Thymus (tissue), 11 donors: ENCODE results near the gene TMEM63A. TPM values are rescaled to one million over a fixed set of nuclear protein-coding genes. Genes with fewer than 3 reads are reported as not detected.

Source experiments
- DNase-seq, 9 donors: peaks; one replicate each; pipeline ENCODE4 v3.0.0-alpha.2; 2013; ENCODE audit warnings: low spot score in 9 of 9, low read depth in 6 of 9, missing footprints in 1 of 9
- H3K27ac ChIP-seq, 2 donors: one replicate each; pipeline ENCODE4 v1.5.1; 2013; ENCODE audit warnings: control low read depth in 1 of 2, low read depth in 1 of 2, low read length in 1 of 2, mild to moderate bottlenecking in 1 of 2, moderate library complexity in 1 of 2
- H3K27me3 ChIP-seq, 2 donors: one replicate each; pipeline ENCODE4 v1.5.1; 2013; ENCODE audit warnings: low read length in 1 of 2; ENCODE audit not compliant: control insufficient read depth in 2 of 2, insufficient read depth in 1 of 2
- H3K36me3 ChIP-seq, 2 donors: one replicate each; pipeline ENCODE4 v1.5.1; 2013; ENCODE audit warnings: low read length in 1 of 2, mild to moderate bottlenecking in 1 of 2, moderate library complexity in 1 of 2; ENCODE audit not compliant: control insufficient read depth in 2 of 2, insufficient read depth in 2 of 2
- H3K4me1 ChIP-seq, 2 donors: one replicate each; pipeline ENCODE4 v1.5.1; 2013; ENCODE audit warnings: low read length in 2 of 2; ENCODE audit not compliant: control insufficient read depth in 2 of 2, insufficient read depth in 2 of 2
- H3K4me3 ChIP-seq, 2 donors: one replicate each; pipeline ENCODE4 v1.5.1; 2013; ENCODE audit warnings: low read length in 2 of 2, control low read depth in 1 of 2, mild to moderate bottlenecking in 1 of 2
- H3K9me3 ChIP-seq, 2 donors: one replicate each; pipeline ENCODE4 v1.5.1; 2013; ENCODE audit warnings: low read length in 1 of 2, mild to moderate bottlenecking in 1 of 2; ENCODE audit not compliant: control insufficient read depth in 2 of 2, insufficient read depth in 1 of 2
- WGBS: extraction: QIAGEN DNeasy Blood & Tissue Kit; methylation state at CpG from one replicate; pipeline ENCODE4 v1.1.7; 2013; 5-methylcytosine and 5-hydroxymethylcytosine counted together
- polyA plus RNA-seq: library from polyadenylated mRNA; stranded (reverse); fragments of 200-250 nt; gene quantifications from one replicate; pipeline ENCODE4 v1.2.3, GENCODE V29; 2013
- total RNA-seq: library from RNA; stranded (reverse); fragments of 120-200 nt; gene quantifications from one replicate; pipeline ENCODE4 v1.2.4, GENCODE V29; 2013
- donor health status: healthy.

TMEM63A gene
- total and polyA plus RNA-seq, 2 donors = 19.8 to 38.8 TPM

DNA sequence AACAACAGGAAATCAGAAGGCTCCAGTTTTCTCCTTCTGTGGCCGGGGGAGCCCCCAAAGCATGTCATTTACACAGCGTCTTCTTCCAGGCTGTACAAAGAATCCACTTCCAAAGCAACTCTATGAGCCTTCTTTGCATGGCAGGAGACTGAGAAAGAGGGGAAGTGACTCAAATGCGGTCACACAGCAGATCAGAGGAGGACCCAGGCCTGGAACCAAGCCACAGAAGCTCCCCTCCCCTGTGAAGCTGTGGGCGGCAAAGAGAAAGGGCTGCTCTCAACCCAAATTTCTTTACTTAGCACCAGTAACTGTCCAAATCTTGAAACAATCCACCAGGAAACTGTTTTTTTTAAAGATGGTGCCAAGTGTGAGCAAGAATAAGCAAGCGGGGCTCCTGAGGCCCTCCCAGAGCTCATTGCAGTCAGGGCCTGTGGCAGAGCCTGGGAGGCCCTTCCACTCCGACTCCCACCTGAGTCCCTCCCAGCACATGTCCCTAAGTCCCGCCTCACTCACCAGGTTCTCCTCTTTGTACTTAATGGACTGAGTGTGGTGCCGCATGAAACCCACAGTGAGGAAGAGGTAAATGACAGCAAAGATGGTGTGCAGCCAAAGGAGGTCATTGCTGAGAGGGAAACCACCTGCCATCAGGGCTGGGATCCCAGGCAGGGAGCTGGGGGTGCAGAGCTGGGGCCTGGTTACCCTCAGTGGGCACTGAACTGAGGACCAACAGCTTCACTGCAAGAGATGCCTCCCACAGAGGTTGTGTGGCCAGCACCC, 15.9 kb downstream of the TMEM63A start:
- H3K9me3 ChIP-seq = no peaks in the 10 kb centered on the region
- H3K36me3 ChIP-seq = peaks cover 75 to 91% of the 10 kb centered on the region in 2 donors
- DNase-seq = peak in 2 of 9 donors; percentile 50 to 71
- H3K4me3 ChIP-seq = no peak overlapping the region
- peaks cover 16 to 23% of the 10 kb centered on the region in 2 donors for H3K4me1 ChIP-seq
- no peaks in the 10 kb centered on the region for H3K27me3 ChIP-seq
- H3K27ac ChIP-seq = peak overlapping the region; percentile 59 to 76
- 43% methylated on average over 8 of the region's 8 CpGs for WGBS

DNA sequence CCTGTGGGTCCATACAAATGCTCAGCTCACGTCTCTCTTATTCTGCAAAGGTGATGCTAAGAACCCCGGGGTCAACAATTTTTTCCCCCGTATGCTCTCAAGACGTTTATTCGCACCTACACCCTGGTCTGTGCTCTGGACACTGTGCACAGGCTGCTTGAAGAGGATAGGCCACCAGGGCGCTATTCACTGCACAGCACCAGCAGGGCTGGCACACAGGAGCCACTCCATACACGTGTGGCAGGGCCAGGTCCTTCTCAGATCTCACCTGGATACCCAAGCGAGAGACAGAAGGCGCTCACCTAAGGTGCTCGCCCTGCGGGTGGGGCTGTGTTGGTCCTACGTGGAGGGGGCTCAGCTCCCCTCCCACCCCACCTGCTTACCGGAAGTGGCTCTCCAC, 16.7 kb downstream of the TMEM63A start:
- Histone ChIP-seq H3K27me3 (no peaks in the 10 kb centered on the region), H3K27ac (peak overlapping the region; percentile 59 to 76), H3K9me3 (no peaks in the 10 kb centered on the region), H3K4me3 (no peak overlapping the region), H3K4me1 (peaks cover 16 to 23% of the 10 kb centered on the region in 2 donors), H3K36me3 (peaks cover 75 to 91% of the 10 kb centered on the region in 2 donors)
- no peak for DNase-seq
- WGBS = 81% methylated on average over 13 of the region's 13 CpGs

DNA sequence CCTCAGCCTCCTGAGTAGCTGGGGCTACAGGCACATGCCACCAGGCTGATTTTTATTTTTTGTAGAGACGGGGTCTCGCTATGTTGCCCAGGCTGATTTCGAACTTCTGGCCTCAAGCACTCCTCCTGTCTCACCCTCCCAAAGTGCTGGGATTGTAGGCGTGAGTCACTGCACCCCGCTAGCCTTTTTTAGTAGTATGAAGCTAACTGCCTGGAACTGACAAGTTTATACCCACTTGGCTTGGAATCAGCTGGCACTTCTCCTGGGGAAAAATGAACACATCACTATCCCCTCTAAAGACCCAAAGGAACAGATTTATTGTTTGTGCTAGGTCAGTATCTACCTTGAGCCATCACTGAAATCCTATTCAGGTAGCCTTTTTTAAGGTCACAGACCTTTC, 19.0 kb downstream of the TMEM63A start:
- Histone ChIP-seq H3K27ac (no peak overlapping the region), H3K36me3 (peaks cover 77 to 95% of the 10 kb centered on the region in 2 donors), H3K27me3 (no peaks in the 10 kb centered on the region), H3K4me3 (no peak overlapping the region), H3K9me3 (no peaks in the 10 kb centered on the region), H3K4me1 (peaks cover 16 to 23% of the 10 kb centered on the region in 2 donors)
- 97% methylated on average over 5 of the region's 5 CpGs for WGBS
- DNase-seq = no peak

DNA sequence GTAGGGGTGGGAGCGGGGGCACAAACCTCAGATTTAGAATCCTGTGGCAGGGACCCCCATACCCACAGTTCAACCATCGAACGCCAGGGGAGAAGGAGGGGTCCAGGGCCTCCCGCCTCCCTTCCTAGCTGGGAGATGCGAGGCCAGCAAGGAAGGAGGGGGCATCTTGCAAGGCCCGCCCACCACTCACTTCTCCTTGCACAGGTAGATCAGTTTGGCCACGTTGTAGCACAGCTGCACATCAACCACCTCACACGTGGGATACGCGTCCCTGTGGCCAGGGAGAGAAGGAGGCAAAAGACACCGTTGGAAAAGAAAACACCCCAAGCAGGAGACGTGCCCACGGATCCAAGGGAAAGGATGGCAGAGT, 19.6 kb downstream of the TMEM63A start:
- Histone ChIP-seq H3K9me3 (no peaks in the 10 kb centered on the region), H3K27ac (no peak overlapping the region), H3K36me3 (peaks cover 72 to 94% of the 10 kb centered on the region in 2 donors), H3K27me3 (no peaks in the 10 kb centered on the region), H3K4me3 (no peak overlapping the region), H3K4me1 (peaks cover 16 to 23% of the 10 kb centered on the region in 2 donors)
- no peak for DNase-seq
- 97% methylated on average over 13 of the region's 13 CpGs for WGBS

DNA sequence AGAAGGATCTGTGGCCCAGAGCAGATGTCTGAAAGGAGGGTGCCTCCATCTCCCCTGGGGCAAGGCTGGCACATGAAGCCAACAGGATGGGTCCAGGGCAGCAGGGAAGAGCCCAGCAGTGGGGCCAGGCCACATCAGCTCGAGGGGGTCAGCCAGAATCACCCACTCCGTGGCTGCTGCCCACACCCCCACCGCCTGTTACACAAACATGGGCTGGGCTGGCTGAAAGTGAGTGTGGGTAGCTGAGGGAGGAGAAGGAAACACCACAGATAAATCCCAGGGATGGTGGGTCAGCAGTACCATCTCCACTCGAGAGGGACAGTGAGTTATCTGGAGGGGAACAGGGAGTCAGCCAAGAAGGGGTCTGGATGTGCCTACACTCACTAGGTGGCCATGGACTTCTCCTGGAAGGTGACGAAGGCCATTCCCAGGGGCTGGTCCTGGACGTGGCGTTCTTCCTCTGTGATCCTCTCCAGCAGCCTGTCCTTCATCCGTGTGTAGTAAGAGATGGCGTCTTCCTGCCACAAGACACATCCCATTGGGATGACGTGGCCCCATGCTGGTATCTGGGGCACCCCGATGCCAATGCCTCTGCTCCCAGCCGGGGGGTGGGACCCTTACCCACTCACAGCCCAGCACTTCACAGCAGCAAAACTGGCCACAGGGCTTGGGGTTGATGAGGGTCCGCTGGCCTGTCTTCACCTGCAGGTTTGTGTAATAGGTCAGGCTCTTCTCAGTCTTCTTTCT, 20.2 kb downstream of the TMEM63A start:
- H3K4me3 ChIP-seq = no peak overlapping the region
- peaks cover 15 to 19% of the 10 kb centered on the region in 2 donors for H3K4me1 ChIP-seq
- no peak overlapping the region for H3K27ac ChIP-seq
- H3K27me3 ChIP-seq = no peaks in the 10 kb centered on the region
- no peak for DNase-seq
- no peaks in the 10 kb centered on the region for H3K9me3 ChIP-seq
- H3K36me3 ChIP-seq = peaks cover 71 to 91% of the 10 kb centered on the region in 2 donors
- WGBS = 98% methylated on average over 13 of the region's 13 CpGs

DNA sequence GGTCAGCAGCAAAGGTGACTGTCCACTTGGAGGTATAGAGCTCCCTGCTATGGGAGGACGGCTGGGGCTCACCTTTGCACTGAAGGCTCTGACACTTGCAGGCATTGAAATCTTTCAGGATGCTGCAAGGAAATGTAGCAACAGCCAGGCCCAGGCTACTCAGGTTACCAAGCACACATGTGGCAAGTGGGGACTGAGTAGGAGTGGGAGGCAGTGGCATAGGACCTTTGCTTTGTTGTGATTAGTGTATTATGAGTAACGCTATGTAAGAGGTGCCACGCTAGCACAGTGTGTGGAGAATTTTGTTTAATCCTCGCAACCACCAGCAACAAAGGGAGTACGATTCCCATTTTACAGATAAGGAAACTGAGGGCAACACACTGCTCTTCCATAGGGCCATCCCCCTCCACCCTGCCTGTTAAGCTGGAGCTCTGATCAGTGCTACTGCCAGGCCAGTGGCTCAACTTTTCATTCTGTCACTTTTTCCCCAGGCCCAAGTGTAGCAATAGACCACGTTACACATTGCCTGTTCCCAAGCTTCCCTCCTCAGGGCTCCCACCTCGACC, 21.2 kb downstream of the TMEM63A start:
- Histone ChIP-seq H3K4me1 (peaks cover 7 to 18% of the 10 kb centered on the region in 2 donors), H3K36me3 (peaks cover 73 to 89% of the 10 kb centered on the region in 2 donors), H3K27ac (no peak overlapping the region), H3K9me3 (no peaks in the 10 kb centered on the region), H3K4me3 (no peak overlapping the region), H3K27me3 (no peaks in the 10 kb centered on the region)
- WGBS = 98% methylated on average over 7 of the region's 7 CpGs
- DNase-seq = no peak

DNA sequence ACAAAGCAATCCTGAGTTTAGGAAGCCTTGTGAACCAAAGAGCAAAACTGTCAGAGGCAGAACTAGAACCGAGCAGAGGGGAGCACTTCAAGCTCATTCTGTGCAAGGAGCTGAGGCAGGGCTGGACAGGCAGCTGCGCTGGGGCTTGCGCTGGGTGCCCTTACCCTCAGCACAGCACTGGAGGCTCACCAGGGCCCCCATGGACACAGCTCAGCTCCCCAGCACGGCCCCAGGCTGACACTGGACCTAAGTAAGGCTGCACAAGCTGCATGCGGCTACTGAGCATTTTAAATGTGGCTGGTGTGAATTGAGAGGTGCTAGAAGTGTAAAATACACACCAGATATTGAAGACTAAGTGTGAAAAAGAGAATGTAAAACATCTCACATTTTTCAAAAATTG, 22.1 kb downstream of the TMEM63A start:
- no peak for DNase-seq
- WGBS = 98% methylated on average over 5 of the region's 5 CpGs
- peaks cover 0 to 18% of the 10 kb centered on the region in 2 donors for H3K4me1 ChIP-seq
- no peak overlapping the region for H3K27ac ChIP-seq
- H3K4me3 ChIP-seq = no peak overlapping the region
- peaks cover 68 to 88% of the 10 kb centered on the region in 2 donors for H3K36me3 ChIP-seq
- H3K27me3 ChIP-seq = no peaks in the 10 kb centered on the region
- no peaks in the 10 kb centered on the region for H3K9me3 ChIP-seq

DNA sequence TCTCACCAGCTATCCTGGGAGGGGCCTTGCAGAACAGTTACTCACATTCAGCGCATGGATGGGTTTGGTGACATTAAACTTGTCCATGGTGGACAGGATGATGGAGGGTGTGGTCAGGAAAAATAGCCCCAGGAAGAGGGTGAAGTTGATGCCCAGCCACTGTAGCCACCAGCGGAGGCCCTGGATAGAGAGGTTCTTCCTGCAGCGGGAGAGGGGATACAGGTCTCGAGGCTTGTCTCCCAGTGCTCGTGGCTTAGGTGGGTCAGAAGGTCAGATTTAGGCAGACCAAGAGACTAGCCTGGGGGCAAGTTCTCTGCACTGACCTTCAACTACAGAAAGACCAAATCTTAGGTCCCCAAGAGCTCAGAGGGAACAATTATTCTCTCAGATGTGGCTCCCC, 23.0 kb downstream of the TMEM63A start:
- no peaks in the 10 kb centered on the region for H3K9me3 ChIP-seq
- peaks cover 71 to 88% of the 10 kb centered on the region in 2 donors for H3K36me3 ChIP-seq
- H3K27me3 ChIP-seq = no peaks in the 10 kb centered on the region
- H3K4me3 ChIP-seq = no peak overlapping the region
- H3K27ac ChIP-seq = no peak overlapping the region
- DNase-seq = no peak
- WGBS = 99% methylated on average over 5 of the region's 5 CpGs
- H3K4me1 ChIP-seq = peaks cover 0 to 20% of the 10 kb centered on the region in 2 donors

DNA sequence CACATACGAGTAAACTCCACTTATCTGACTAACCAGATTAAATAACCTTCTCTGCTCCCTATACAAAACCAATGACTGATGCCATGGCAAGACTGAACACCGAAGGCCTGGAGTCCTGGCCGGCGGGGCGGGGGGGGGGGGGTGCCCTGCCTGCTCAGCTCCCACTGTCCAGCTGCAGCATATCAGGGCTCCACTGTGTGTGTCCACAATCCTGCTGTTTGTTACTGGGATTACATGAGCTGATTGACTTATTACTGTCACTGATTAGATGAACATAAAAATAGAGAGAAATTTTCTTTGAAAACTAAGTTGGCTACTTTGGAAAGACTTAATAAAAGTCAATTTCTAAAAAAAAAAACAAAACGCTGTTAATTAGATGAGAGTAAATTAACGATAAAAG, 24.9 kb downstream of the TMEM63A start:
- H3K4me3 ChIP-seq = no peak overlapping the region
- peaks cover 0 to 30% of the 10 kb centered on the region in 2 donors for H3K4me1 ChIP-seq
- 90% methylated on average over 7 of the region's 7 CpGs for WGBS
- DNase-seq = no peak
- H3K9me3 ChIP-seq = no peaks in the 10 kb centered on the region
- H3K36me3 ChIP-seq = peaks cover 72 to 90% of the 10 kb centered on the region in 2 donors
- H3K27ac ChIP-seq = no peak overlapping the region
- H3K27me3 ChIP-seq = no peaks in the 10 kb centered on the region
